ENCODE measurements around the gene CYTH1. TPM values are rescaled to one million over a fixed set of nuclear protein-coding genes. Genes with fewer than 3 reads are reported as not detected.
A peak's percentile ranks its signal among the peaks of the same experiment; 100 is the strongest.
"Not testable (repeated sequence)": the region's sequence is repeated elsewhere in the genome, so short reads cannot be mapped to it uniquely, and the experiment has no call there.

CYTH1 gene
- total RNA-seq, 1 donor from 2014 or later = 54.7 TPM

- no peak for ATAC-seq
Measured at GRCh38 chr17:78680436-78680835, 101.6 kb downstream of the CYTH1 start.

GRCh38 chr17:78679495-78680395 is 102.3 kb downstream of the CYTH1 start:
- no peak for ATAC-seq

GRCh38 chr17:78678711-78679110 is 103.4 kb downstream of the CYTH1 start:
- ATAC-seq = no peak

GRCh38 chr17:78678222-78678557 is 103.9 kb downstream of the CYTH1 start:
- no peak for ATAC-seq

GRCh38 chr17:78677303-78678221 is 104.5 kb downstream of the CYTH1 start:
- ATAC-seq = peak; percentile 42

- ATAC-seq = no peak
Measured at GRCh38 chr17:78676412-78677302, 105.4 kb downstream of the CYTH1 start.

GRCh38 chr17:78675836-78676235 is 106.2 kb downstream of the CYTH1 start:
- no peak for ATAC-seq

- no peak for ATAC-seq
Measured at GRCh38 chr17:78675316-78675616, 106.8 kb downstream of the CYTH1 start.

GRCh38 chr17:78674595-78675315 is 107.3 kb downstream of the CYTH1 start:
- ATAC-seq = no peak

GRCh38 chr17:78674156-78674555 is 107.9 kb downstream of the CYTH1 start:
- no peak for ATAC-seq

GRCh38 chr17:78673395-78673794 is 108.7 kb downstream of the CYTH1 start:
- ATAC-seq = no peak

GRCh38 chr17:78672871-78673371 is 109.2 kb downstream of the CYTH1 start:
- ATAC-seq = peak; percentile 21

- ATAC-seq = no peak
Measured at GRCh38 chr17:78672005-78672404, 110.1 kb downstream of the CYTH1 start.

- not testable (repeated sequence) for ATAC-seq
Measured at GRCh38 chr17:78671726-78672001, 110.4 kb downstream of the CYTH1 start.

- no peak for ATAC-seq
Measured at GRCh38 chr17:78670850-78671725, 111.0 kb downstream of the CYTH1 start.

GRCh38 chr17:78669975-78670518 is 112.0 kb downstream of the CYTH1 start:
- ATAC-seq = peak; percentile 68

- ATAC-seq = no peak
Measured at GRCh38 chr17:78669256-78669974, 112.7 kb downstream of the CYTH1 start.

- ATAC-seq = no peak
Measured at GRCh38 chr17:78668847-78669246, 113.2 kb downstream of the CYTH1 start.

- ATAC-seq = no peak
Measured at GRCh38 chr17:78667741-78668640, 114.1 kb downstream of the CYTH1 start.
